Neutrophil (primary cell): ENCODE results near the gene ATP5ME.

Source experiments
- H3K27ac ChIP-seq: fragments of 200-600 bp; sonication (generic); 2 replicates; pipeline ENCODE4 v1.5.1; 2016; ENCODE audit warnings: mild to moderate bottlenecking, moderate library complexity
- H3K27me3 ChIP-seq: fragments of 200-600 bp; sonication (generic); 2 replicates; pipeline ENCODE4 v1.6.0; 2016; ENCODE audit warnings: mild to moderate bottlenecking
- H3K36me3 ChIP-seq: fragments of 200-600 bp; sonication (generic); 2 replicates; pipeline ENCODE4 v1.5.1; 2017
- H3K4me1 ChIP-seq, 2 experiments: fragments of 200-600 bp in 1 of 2; sonication (generic) in 1 of 2; 1 replicate in 1 of 2; 2 replicates in 1 of 2; pipeline versions ENCODE4 v1.5.1 to v1.6.1; 2013 to 2016; ENCODE audit warnings: low read depth in 1 of 2, low read length in 1 of 2, mild to moderate bottlenecking in 1 of 2, moderate library complexity in 1 of 2; ENCODE audit not compliant: control insufficient read depth in 1 of 2, insufficient read depth in 1 of 2
- H3K4me3 ChIP-seq, 2 experiments: fragments of 200-600 bp in 1 of 2; sonication (generic) in 1 of 2; 1 replicate in 1 of 2; 2 replicates in 1 of 2; pipeline ENCODE4 v1.5.1; 2013 to 2016; ENCODE audit warnings: low read depth in 1 of 2, low read length in 1 of 2, mild to moderate bottlenecking in 1 of 2, moderate library complexity in 1 of 2
- H3K9me3 ChIP-seq: fragments of 200-600 bp; sonication (generic); 2 replicates; pipeline ENCODE4 v1.5.1; 2016
- CTCF ChIP-seq: fragments of 200-600 bp; sonication (generic); IDR thresholded peaks from 2 replicates; pipeline ENCODE4 v1.5.1; 2016; ENCODE audit warnings: antibody characterized with exemption

Gene ATP5ME

GRCh38 chr4:628311-628741, 45.8 kb downstream of the ATP5ME start:
- no peak overlapping the region for H3K27ac ChIP-seq
- TF ChIP-seq CTCF = no peak
- no peaks in the 10 kb centered on the region for H3K27me3 ChIP-seq
- H3K36me3 ChIP-seq = no peaks in the 10 kb centered on the region
- no peak overlapping the region for H3K4me3 ChIP-seq
- no peaks in the 10 kb centered on the region for H3K9me3 ChIP-seq
- H3K4me1 ChIP-seq = no peaks in the 10 kb centered on the region

- Histone ChIP-seq H3K36me3 (no peaks in the 10 kb centered on the region), H3K9me3 (no peaks in the 10 kb centered on the region), H3K4me3 (no peak overlapping the region), H3K27ac (no peak overlapping the region), H3K27me3 (no peaks in the 10 kb centered on the region), H3K4me1 (no peaks in the 10 kb centered on the region)
- TF ChIP-seq CTCF = no peak
Observed at GRCh38 chr4:627347-628125, 46.5 kb downstream of the ATP5ME start.

- no peak for TF ChIP-seq CTCF
- H3K4me1 ChIP-seq = no peaks in the 10 kb centered on the region
- no peaks in the 10 kb centered on the region for H3K9me3 ChIP-seq
- no peak overlapping the region for H3K4me3 ChIP-seq
- no peak overlapping the region for H3K27ac ChIP-seq
- no peaks in the 10 kb centered on the region for H3K27me3 ChIP-seq
- no peaks in the 10 kb centered on the region for H3K36me3 ChIP-seq
Observed at GRCh38 chr4:626201-627091, 47.6 kb downstream of the ATP5ME start.

GRCh38 chr4:625631-626161, 48.4 kb downstream of the ATP5ME start:
- no peak for TF ChIP-seq CTCF
- Histone ChIP-seq H3K4me1 (no peaks in the 10 kb centered on the region), H3K4me3 (no peak overlapping the region), H3K36me3 (no peaks in the 10 kb centered on the region), H3K9me3 (no peaks in the 10 kb centered on the region), H3K27ac (no peak overlapping the region), H3K27me3 (no peaks in the 10 kb centered on the region)

GRCh38 chr4:624705-625590, 49.1 kb downstream of the ATP5ME start, which contains the start of gene PDE6B:
TSS of gene PDE6B (plus strand) at chr4:625573. CDS start at chr4:625627, 54 bp downstream.
- no peaks in the 10 kb centered on the region for H3K36me3 ChIP-seq
- no peaks in the 10 kb centered on the region for H3K9me3 ChIP-seq
- no peak within 1 kb of the TSS for H3K4me3 ChIP-seq
- TF ChIP-seq CTCF = no peak
- no peak within 1 kb of the TSS for H3K27ac ChIP-seq
- H3K4me1 ChIP-seq = no peaks in the 10 kb centered on the region
- no peaks in the 10 kb centered on the region for H3K27me3 ChIP-seq
